Measurements from ENCODE around the gene DCDC2C.

DCDC2C gene

GRCh38 chr2:3873899-3874298 lies 170.5 kb downstream of the DCDC2C start:
- no peak overlapping the region for H3K4me3 ChIP-seq (ENCODE audit: low read length)
- H3K36me3 ChIP-seq (ENCODE audit: control insufficient read depth, insufficient read depth, low read length): no peaks in the 10 kb centered on the region
- H3K27me3 ChIP-seq (ENCODE audit: control insufficient read depth, insufficient read depth, low read length): no peaks in the 10 kb centered on the region
- no peaks in the 10 kb centered on the region for H3K4me1 ChIP-seq (ENCODE audit: control insufficient read depth, insufficient read depth, low read length)
- H3K9ac ChIP-seq (ENCODE audit: low read length): no peak overlapping the region
- H3K27ac ChIP-seq (ENCODE audit: low read depth, low read length): no peak overlapping the region

GRCh38 chr2:3876221-3876620 lies 172.8 kb downstream of the DCDC2C start:
- H3K36me3 ChIP-seq (ENCODE audit: control insufficient read depth, insufficient read depth, low read length): no peaks in the 10 kb centered on the region
- no peak overlapping the region for H3K9ac ChIP-seq (ENCODE audit: low read length)
- H3K27ac ChIP-seq (ENCODE audit: low read depth, low read length): no peak overlapping the region
- no peaks in the 10 kb centered on the region for H3K27me3 ChIP-seq (ENCODE audit: control insufficient read depth, insufficient read depth, low read length)
- H3K4me3 ChIP-seq (ENCODE audit: low read length): no peak overlapping the region
- H3K4me1 ChIP-seq (ENCODE audit: control insufficient read depth, insufficient read depth, low read length): no peaks in the 10 kb centered on the region

GRCh38 chr2:3876685-3877084 lies 173.3 kb downstream of the DCDC2C start:
- Histone ChIP-seq H3K4me3 (ENCODE audit: low read length) (no peak overlapping the region), H3K36me3 (ENCODE audit: control insufficient read depth, insufficient read depth, low read length) (no peaks in the 10 kb centered on the region), H3K9ac (ENCODE audit: low read length) (no peak overlapping the region), H3K27me3 (ENCODE audit: control insufficient read depth, insufficient read depth, low read length) (no peaks in the 10 kb centered on the region), H3K4me1 (ENCODE audit: control insufficient read depth, insufficient read depth, low read length) (no peaks in the 10 kb centered on the region), H3K27ac (ENCODE audit: low read depth, low read length) (no peak overlapping the region)

- no peak overlapping the region for H3K4me3 ChIP-seq (ENCODE audit: low read length)
- H3K9ac ChIP-seq (ENCODE audit: low read length): no peak overlapping the region
- no peak overlapping the region for H3K27ac ChIP-seq (ENCODE audit: low read depth, low read length)
- H3K4me1 ChIP-seq (ENCODE audit: control insufficient read depth, insufficient read depth, low read length): no peaks in the 10 kb centered on the region
- no peaks in the 10 kb centered on the region for H3K27me3 ChIP-seq (ENCODE audit: control insufficient read depth, insufficient read depth, low read length)
- no peaks in the 10 kb centered on the region for H3K36me3 ChIP-seq (ENCODE audit: control insufficient read depth, insufficient read depth, low read length)
These were observed 182.6 kb downstream of the DCDC2C start for GRCh38 chr2:3885629-3886628.

GRCh38 chr2:3895021-3895420 lies 191.6 kb downstream of the DCDC2C start:
- H3K27me3 ChIP-seq (ENCODE audit: control insufficient read depth, insufficient read depth, low read length): no peaks in the 10 kb centered on the region
- H3K27ac ChIP-seq (ENCODE audit: low read depth, low read length): no peak overlapping the region
- H3K4me1 ChIP-seq (ENCODE audit: control insufficient read depth, insufficient read depth, low read length): no peaks in the 10 kb centered on the region
- no peak overlapping the region for H3K4me3 ChIP-seq (ENCODE audit: low read length)
- H3K36me3 ChIP-seq (ENCODE audit: control insufficient read depth, insufficient read depth, low read length): no peaks in the 10 kb centered on the region
- H3K9ac ChIP-seq (ENCODE audit: low read length): no peak overlapping the region

All from rectal smooth muscle tissue (tissue), 1 donor.